Small intestine (tissue), 7 donors: Measurements from ENCODE around the gene OPHN1. TPM values are rescaled to one million over a fixed set of nuclear protein-coding genes. Genes with fewer than 3 reads are reported as not detected.

Source experiments
- DNase-seq, 2 donors: peaks; one replicate each; pipeline versions ENCODE4 v3.0.0 to v3.0.0-alpha.2; 2013
- FAIRE-seq: peaks from 2 replicates; lab custom pipeline; 2012; peaks lifted over from hg19 to GRCh38; lab: Jason Lieb, UNC
- H3K27ac ChIP-seq, 3 donors: one replicate each; pipeline ENCODE4 v1.5.1; 2013; ENCODE audit warnings: low read length in 2 of 3, mild to moderate bottlenecking in 2 of 3, control low read depth in 1 of 3, inconsistent platforms in 1 of 3, low read depth in 1 of 3, moderate library complexity in 1 of 3
- H3K27me3 ChIP-seq, 3 donors: one replicate each; pipeline ENCODE4 v1.6.1; 2013; ENCODE audit warnings: low read length in 3 of 3, inconsistent platforms in 1 of 3; ENCODE audit not compliant: control insufficient read depth in 3 of 3, insufficient read depth in 3 of 3
- H3K36me3 ChIP-seq, 3 donors: one replicate each; pipeline ENCODE4 v1.6.1; 2013; ENCODE audit warnings: low read length in 3 of 3, inconsistent platforms in 1 of 3, low read depth in 1 of 3, mild to moderate bottlenecking in 1 of 3, moderate library complexity in 1 of 3; ENCODE audit not compliant: control insufficient read depth in 3 of 3, insufficient read depth in 2 of 3
- H3K4me1 ChIP-seq, 3 donors: one replicate each; pipeline ENCODE4 v1.6.1; 2013; ENCODE audit warnings: low read length in 2 of 3, inconsistent platforms in 1 of 3, low read depth in 1 of 3, mild to moderate bottlenecking in 1 of 3, moderate library complexity in 1 of 3; ENCODE audit not compliant: control insufficient read depth in 3 of 3, insufficient read depth in 2 of 3
- H3K4me3 ChIP-seq, 3 donors: one replicate each; pipeline ENCODE4 v1.5.1; 2013; ENCODE audit warnings: low read length in 3 of 3, control low read depth in 1 of 3, inconsistent platforms in 1 of 3, low read depth in 1 of 3, mild to moderate bottlenecking in 1 of 3, moderate library complexity in 1 of 3
- H3K9me3 ChIP-seq, 2 donors: one replicate each; pipeline ENCODE4 v1.6.1; 2013; ENCODE audit warnings: low read depth in 1 of 2, low read length in 1 of 2; ENCODE audit not compliant: control insufficient read depth in 2 of 2, insufficient read depth in 1 of 2
- WGBS, 3 donors: extraction: QIAGEN DNeasy Blood & Tissue Kit; methylation state at CpG; one replicate each; pipeline ENCODE4 v1.1.7; 2013; 5-methylcytosine and 5-hydroxymethylcytosine counted together
- polyA plus RNA-seq, 4 donors: library from polyadenylated mRNA; stranded (reverse) in 3 of 4; unstranded in 1 of 4; fragments of 200-250 nt in 3 of 4; fragments of 120-200 nt in 1 of 4; gene quantifications; one replicate each; pipeline versions ENCODE4 v1.2.1 to v1.2.3, GENCODE V29; 2013
- donor health status: healthy with polysubstance abuse.
- donor health status: control.
- donor health status: control.
- donor health status: Bipolar disorder and iron deficiency.
- donor health status: healthy.

OPHN1 gene
- polyA plus RNA-seq, 4 donors = 0.89 to 6.3 (median 3.0) TPM

GRCh38 chrX:68185161-68185560, 248.1 kb downstream of the OPHN1 start:
- DNase-seq (no peak), FAIRE-seq (no peak)
- H3K36me3 ChIP-seq = no peaks in the 10 kb centered on the region
- no peak overlapping the region for H3K4me3 ChIP-seq
- WGBS, 3 donors = 55 to 84% (median 82%) methylated on average over 1 of the region's 1 CpG
- no peak overlapping the region for H3K27ac ChIP-seq
- H3K27me3 ChIP-seq = no peaks in the 10 kb centered on the region
- no peaks in the 10 kb centered on the region for H3K9me3 ChIP-seq
- no peaks in the 10 kb centered on the region for H3K4me1 ChIP-seq

GRCh38 chrX:68183612-68184214, 249.6 kb downstream of the OPHN1 start:
- FAIRE-seq (no peak), DNase-seq (peak; percentile 22 to 28)

GRCh38 chrX:68180579-68180978, 252.7 kb downstream of the OPHN1 start:
- no peaks in the 10 kb centered on the region for H3K36me3 ChIP-seq
- DNase-seq = no peak
- WGBS, 3 donors = 66 to 83% (median 72%) methylated on average over 2 of the region's 2 CpGs
- no peaks in the 10 kb centered on the region for H3K27me3 ChIP-seq
- H3K9me3 ChIP-seq = no peaks in the 10 kb centered on the region
- no peak for FAIRE-seq
- H3K4me3 ChIP-seq = no peak overlapping the region
- H3K27ac ChIP-seq = no peak overlapping the region
- no peaks in the 10 kb centered on the region for H3K4me1 ChIP-seq

More at GRCh38 chrX:68183612-68184214, 249.6 kb downstream of the OPHN1 start:
- no peaks in the 10 kb centered on the region for H3K4me1 ChIP-seq
- no peaks in the 10 kb centered on the region for H3K27me3 ChIP-seq
- H3K4me3 ChIP-seq = no peak overlapping the region
- H3K27ac ChIP-seq = no peak overlapping the region
- no peaks in the 10 kb centered on the region for H3K9me3 ChIP-seq
- 45 to 50% (median 47%) methylated on average over 4 of the region's 4 CpGs for WGBS, 3 donors
- no peaks in the 10 kb centered on the region for H3K36me3 ChIP-seq

- no peak overlapping the region for H3K27ac ChIP-seq
- H3K4me1 ChIP-seq = no peaks in the 10 kb centered on the region
- H3K4me3 ChIP-seq = no peak overlapping the region
- no peaks in the 10 kb centered on the region for H3K9me3 ChIP-seq
- H3K36me3 ChIP-seq = no peaks in the 10 kb centered on the region
- 81 to 92% (median 88%) methylated on average over 1 of the region's 1 CpG for WGBS, 3 donors
- DNase-seq = no peak
- no peak for FAIRE-seq
- H3K27me3 ChIP-seq = no peaks in the 10 kb centered on the region
Observed at GRCh38 chrX:68179355-68179754, 253.9 kb downstream of the OPHN1 start.

GRCh38 chrX:68177542-68177941, 255.8 kb downstream of the OPHN1 start:
- H3K4me3 ChIP-seq = no peak overlapping the region
- H3K9me3 ChIP-seq = no peaks in the 10 kb centered on the region
- DNase-seq (no peak), FAIRE-seq (no peak)
- WGBS, 3 donors = 62 to 82% (median 80%) methylated on average over 4 of the region's 4 CpGs
- H3K36me3 ChIP-seq = no peaks in the 10 kb centered on the region
- H3K4me1 ChIP-seq = no peaks in the 10 kb centered on the region
- H3K27me3 ChIP-seq = no peaks in the 10 kb centered on the region
- no peak overlapping the region for H3K27ac ChIP-seq

GRCh38 chrX:68175562-68175961, 257.7 kb downstream of the OPHN1 start:
- DNase-seq = no peak
- H3K27ac ChIP-seq = no peak overlapping the region
- 73 to 89% (median 78%) methylated on average over 3 of the region's 3 CpGs for WGBS, 3 donors
- no peaks in the 10 kb centered on the region for H3K4me1 ChIP-seq
- no peaks in the 10 kb centered on the region for H3K9me3 ChIP-seq
- H3K36me3 ChIP-seq = no peaks in the 10 kb centered on the region
- no peak for FAIRE-seq
- H3K27me3 ChIP-seq = no peaks in the 10 kb centered on the region
- no peak overlapping the region for H3K4me3 ChIP-seq

GRCh38 chrX:68163441-68163840, 269.9 kb downstream of the OPHN1 start:
- no peak overlapping the region for H3K4me3 ChIP-seq
- 49 to 76% (median 64%) methylated on average over 2 of the region's 2 CpGs for WGBS, 3 donors
- FAIRE-seq = no peak

GRCh38 chrX:68147848-68148247, 285.4 kb downstream of the OPHN1 start:
- no peak overlapping the region for H3K4me3 ChIP-seq
- no peaks in the 10 kb centered on the region for H3K27me3 ChIP-seq
- WGBS, 3 donors = 55 to 84% (median 62%) methylated on average over 1 of the region's 1 CpG
- DNase-seq (no peak), FAIRE-seq (no peak)
- H3K4me1 ChIP-seq = no peaks in the 10 kb centered on the region
- H3K9me3 ChIP-seq = no peaks in the 10 kb centered on the region
- H3K27ac ChIP-seq = no peak overlapping the region
- no peaks in the 10 kb centered on the region for H3K36me3 ChIP-seq

More at GRCh38 chrX:68163441-68163840, 269.9 kb downstream of the OPHN1 start:
- Histone ChIP-seq H3K27me3 (no peaks in the 10 kb centered on the region), H3K27ac (no peak overlapping the region), H3K4me1 (no peaks in the 10 kb centered on the region), H3K36me3 (no peaks in the 10 kb centered on the region), H3K9me3 (no peaks in the 10 kb centered on the region)
- no peak for DNase-seq

- H3K27ac ChIP-seq = no peak overlapping the region
- H3K36me3 ChIP-seq = no peaks in the 10 kb centered on the region
- WGBS, 3 donors = 17 to 33% (median 19%) methylated on average over 2 of the region's 2 CpGs
- FAIRE-seq (no peak), DNase-seq (peak; percentile 11 to 15)
- H3K4me3 ChIP-seq = no peak overlapping the region
- H3K27me3 ChIP-seq = no peaks in the 10 kb centered on the region
- no peaks in the 10 kb centered on the region for H3K9me3 ChIP-seq
- no peaks in the 10 kb centered on the region for H3K4me1 ChIP-seq
Observed at GRCh38 chrX:68146054-68146453, 287.2 kb downstream of the OPHN1 start.
